Myocyte (in vitro differentiated cells): ENCODE results near the gene AKIRIN1. TPM values are rescaled to one million over a fixed set of nuclear protein-coding genes. Genes with fewer than 3 reads are reported as not detected.
A peak's percentile ranks its signal among the peaks of the same experiment; 100 is the strongest.
"Not testable (repeated sequence)": the region's sequence is repeated elsewhere in the genome, so short reads cannot be mapped to it uniquely, and the experiment has no call there.

Source experiments
- DNase-seq: peaks from one replicate; pipeline ENCODE4 v3.0.0-alpha.2; 2012; ENCODE audit warnings: low read depth
- total RNA-seq: library from RNA; depleted of rRNA; stranded (reverse); fragments of >200 nt; gene quantifications from 2 replicates; pipeline ENCODE4 v1.2.3, GENCODE V29; 2014

Gene AKIRIN1
- total RNA-seq, 1 donor from 2014 or later, result 45.9 TPM

DNA sequence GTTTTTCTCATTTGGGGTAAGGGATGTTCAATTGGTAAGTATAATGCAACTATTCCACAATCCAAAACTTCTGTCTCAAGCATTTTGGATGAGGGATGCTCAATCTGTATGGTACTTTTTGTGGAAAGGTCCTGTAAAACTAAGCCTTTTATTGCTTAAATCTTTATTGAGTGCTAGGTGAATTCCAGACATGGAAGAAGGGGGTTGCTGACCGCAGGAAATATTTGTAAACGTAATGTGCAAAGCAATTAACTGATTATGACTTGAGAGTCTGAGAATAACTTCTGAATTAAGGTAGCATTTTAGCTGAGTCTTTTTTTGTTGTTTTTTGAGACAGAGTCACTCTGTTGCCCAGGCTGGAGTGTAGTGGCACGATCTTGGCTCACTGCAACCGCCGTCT lies 3.1 kb downstream of the AKIRIN1 start:
- no peak for DNase-seq

DNA sequence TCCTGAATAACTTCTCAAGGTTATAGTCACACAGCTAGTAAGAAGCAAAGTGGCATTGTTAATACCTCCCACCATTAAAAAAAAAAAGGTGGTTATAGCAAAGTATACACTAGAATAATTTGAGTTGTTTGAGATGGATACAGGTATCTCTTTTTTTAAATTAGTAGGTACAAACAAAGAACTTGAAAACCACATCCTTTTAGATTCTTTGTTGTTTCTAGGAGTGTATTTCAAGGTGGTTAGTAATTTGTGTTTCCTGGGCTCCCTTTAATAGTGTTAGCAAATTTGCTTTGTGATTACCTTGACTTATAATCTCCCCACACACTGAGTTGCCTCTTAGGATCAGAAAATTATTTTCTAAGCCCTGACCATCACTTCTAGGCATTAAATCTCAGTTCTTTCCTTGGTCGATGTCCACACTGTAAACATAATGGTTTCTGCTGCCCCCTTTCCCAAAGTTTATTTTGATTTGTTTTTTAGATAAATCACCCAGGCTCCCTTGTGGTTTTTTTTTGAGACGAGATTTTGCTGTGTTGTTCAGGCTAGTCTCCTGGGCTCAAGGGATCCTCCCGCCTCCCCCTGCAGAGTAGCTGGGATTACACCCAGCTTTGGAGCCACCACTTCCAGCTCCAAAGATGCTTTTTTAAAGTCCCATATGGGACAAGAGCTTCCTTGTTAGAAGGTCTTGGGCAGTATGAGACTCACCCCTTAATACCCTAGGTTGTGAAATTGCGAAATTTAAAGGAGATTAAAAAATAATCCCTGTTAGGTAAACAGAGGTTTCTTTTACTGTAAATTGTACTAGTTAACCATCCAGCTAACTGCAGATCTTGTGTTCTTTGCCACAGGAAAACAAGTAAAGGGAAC lies 6.2 kb downstream of the AKIRIN1 start:
- DNase-seq, result no peak

DNA sequence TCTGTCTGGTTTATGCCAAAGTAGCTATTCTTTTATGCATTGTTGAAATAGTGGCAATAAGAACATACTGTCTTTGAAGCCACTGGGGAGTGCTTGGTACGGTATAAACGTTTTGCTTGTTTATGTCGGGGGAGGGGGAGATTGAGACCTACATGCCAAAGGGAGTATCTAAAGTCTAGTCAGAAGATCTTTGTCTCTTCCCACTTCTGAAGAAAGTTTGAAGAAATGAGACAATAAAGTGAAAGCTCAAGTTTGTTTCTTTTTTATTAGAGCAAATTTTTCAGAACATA lies 6.8 kb downstream of the AKIRIN1 start:
- no peak for DNase-seq

DNA sequence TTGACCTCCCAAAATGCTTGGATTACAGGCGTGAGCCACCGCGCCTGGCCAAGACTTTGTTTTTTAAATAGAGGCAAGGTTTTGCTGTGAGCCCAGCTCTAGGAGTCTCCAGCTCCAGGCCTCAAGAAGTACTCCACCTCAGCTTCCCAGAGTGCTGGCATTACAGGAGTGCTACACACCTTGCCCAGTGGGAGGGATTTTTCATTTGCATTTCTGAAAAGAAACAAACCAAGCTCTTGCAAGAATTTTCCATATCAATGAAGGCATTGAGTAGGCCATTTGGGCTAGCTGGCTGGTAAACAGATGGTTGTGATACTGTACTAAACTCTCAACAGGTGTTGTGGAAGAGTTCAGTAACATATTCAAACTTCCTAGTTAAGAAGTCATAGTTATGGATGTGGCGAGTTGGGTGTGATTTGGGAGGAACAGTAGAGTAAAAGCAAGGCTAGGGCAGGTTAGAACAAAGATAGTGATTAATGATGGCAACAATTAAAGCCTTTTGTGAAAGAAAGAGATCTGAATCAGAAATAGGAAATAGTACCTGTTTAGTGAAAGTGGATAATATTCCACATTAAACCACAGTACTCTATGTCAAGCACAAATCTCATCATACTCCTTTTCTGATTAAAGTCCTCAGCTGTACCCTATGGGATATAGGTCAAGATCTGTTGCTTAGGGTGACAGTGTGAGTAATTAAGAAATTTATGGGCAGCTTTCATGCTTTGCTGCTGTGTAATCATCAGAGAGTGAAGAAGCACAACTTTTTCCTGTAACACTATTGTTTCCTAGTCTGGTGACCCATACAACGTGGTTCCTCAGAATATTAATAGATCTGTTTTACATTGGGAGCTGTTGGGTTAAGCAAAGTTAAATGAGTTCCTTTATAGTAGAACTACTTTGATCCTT lies 10.7 kb downstream of the AKIRIN1 start:
- no peak for DNase-seq

DNA sequence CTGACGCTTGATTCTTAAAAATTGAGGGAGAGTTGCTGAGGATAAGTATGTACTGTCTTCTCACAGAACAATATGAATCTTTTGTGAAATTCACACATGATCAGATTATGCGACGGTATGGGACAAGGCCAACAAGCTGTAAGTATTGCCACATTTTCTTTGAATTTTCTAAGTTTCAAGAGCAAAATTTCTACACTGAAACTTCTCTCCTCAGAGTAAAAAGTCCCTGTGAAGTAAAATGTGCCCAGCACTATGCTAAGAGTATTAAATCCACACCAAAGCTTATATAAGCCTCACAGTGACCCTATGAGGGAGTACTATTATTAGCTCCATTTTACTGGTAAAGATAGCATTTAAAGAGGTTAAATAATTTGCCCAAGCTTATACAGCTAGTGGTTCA lies 12.2 kb downstream of the AKIRIN1 start:
- no peak for DNase-seq

DNA sequence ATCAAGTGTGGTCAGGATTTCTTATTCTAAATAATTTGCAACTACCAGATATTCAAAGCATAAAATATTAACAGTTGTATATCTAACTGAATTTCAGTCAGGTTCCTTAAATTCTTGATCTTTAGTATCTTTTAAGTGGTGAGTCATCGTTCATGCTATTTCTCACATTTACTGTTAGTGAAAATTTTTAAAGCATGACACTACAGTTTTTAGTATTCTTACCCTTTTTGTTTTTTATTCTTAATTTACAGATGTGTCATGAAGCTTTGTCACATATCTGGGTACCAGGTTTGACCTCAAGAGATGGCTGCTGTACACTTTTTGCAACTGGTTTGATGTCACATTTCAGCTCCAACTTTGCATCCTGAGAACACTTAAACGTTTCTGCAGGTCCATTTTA lies 12.7 kb downstream of the AKIRIN1 start:
- no peak for DNase-seq

DNA sequence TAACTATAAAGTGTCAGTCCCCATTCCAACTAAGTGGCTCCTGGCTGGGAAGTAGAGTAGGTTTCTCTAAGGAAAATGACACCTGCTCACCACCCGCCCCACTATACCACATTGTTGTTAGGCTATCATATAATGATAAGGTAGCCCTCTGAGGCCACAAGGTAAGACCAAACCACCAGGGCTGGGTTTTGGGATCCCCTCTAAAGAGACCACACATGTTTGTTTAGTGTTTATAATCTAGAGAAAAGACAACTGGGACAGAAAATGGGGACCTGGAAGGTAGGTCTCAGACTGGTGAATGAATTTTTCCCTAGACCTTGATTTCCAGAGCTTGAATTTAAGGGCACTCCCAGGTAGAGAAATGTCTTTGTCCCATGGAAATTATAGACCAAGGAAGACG lies 15.2 kb downstream of the AKIRIN1 start:
- no peak for DNase-seq

DNA sequence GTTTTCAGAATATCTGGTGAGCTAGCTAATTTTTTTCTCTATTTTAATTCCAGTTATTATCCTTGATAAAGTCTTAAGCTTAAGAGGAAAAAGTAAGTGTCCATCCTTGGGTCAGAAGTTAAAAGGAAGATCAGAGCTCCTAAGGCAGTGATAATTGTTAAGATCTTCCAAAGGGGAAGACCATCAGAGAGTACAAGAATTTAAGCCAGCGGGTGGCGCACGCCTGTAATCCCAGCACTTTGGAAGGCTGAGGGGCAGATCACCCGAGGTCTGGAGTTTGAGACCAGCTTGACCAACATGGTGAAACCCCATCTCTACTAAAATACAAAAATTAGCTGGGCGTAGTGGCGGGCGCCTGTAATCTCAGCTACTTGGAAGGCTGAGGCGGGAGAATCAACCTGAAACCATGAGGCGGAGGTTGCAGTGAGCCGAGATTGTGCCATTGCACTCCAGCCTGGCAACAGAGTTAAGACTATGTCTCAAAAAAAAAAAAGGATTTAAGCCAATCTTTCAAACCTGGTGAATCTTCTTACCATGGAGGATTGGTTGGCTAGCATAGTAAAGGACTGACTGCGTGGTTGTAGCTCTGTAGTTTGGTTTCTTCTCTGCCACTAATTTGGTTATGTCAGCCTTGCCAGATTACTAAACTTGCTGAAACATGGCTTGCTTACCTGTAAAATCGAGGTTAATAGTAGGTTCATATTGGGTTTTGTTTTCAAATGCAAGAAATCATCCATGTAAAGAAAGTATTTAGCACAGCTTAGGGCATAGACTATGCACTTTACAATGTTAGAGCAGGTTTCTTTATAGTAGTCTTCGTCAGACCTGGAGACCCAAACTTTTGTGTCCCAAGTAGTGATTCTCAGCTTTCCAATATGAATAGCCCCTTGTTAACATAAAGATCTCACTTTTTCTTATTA lies 15.9 kb downstream of the AKIRIN1 start:
- no peak for DNase-seq

DNA sequence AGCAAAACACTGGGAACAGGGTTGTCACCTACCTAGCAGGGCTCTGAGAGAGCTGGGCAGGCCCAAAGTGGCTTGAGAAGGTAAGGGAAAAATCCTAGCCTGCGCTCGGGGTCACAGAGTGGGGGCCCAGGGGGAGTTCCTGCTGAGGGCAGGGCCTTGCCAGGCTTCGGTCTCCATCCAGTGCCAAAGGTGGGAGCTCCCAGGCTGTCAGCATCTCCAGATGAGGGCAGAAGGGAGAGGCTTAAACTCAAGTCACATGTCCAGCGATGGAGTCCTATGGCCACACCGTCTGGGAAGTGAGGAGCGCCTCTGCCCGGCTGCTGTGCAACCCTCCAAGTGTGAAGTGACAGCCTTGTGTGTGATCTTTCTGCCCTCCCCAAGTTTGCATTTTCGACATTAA lies 23.9 kb downstream of the AKIRIN1 start:
- not testable (repeated sequence) for DNase-seq

DNA sequence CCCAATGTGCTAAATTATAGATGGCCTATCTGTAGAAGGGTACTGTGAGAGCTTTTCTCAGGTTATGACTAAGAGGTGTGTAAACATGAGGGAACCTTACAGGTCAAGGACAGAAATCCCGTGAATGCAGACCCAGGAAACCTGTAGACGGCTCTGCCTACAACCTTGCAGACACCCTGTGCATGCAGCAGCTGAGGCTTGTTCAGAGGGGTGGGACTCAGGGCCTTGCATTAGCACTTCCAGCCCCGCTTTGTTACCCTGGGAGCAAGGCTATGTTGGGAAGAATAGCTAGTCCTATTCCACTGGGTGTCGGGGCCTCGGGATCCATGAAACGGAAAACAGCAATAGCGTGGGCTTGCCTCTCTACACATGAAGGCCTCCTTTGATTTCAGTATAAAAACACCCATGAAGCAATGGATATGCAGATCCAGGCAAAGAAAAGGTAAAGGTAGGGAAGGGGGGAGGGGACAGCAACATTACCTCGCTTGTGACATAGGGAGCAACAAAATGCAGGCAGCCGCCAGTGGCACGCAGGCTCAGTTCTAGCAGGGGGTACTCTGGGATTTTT lies 25.6 kb downstream of the AKIRIN1 start:
- no peak for DNase-seq

DNA sequence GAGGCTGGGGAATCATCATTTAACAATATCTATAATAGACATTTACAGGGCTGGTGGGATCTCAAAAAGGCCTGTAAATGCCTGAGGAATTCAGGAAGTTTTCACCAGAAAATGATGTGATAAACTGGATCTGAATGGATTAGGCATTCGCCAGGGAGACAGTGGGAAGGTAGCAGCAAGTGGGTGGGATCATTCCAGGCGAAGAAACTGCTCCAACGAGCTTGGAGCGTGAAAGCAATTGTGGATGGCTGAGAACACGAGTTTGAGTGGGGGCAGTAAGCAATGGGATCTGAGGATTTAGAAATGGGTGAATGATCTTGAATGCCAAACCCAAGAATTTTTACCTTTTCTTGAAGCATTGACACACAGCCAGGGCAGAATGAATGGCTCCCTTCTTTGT lies 26.2 kb downstream of the AKIRIN1 start:
- DNase-seq, result no peak

DNA sequence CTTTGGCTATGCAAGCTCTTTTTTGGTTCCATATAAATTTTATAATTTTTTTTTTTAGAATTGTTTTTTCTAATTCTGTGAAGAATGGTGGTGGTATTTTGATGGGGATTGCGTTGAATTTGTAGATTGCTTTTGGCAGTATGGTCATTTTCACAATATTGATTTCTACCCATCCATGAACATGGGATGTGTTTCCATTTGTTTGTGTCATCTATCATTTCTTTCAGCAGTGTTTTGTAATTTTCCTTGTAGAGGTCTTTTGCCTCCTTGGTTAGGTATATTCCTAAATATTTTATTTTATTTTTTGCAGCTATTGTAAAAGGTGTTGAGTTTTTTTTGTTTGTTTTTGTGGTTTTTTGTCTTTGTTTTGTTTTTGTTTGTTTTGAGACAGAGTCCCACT lies 29.4 kb downstream of the AKIRIN1 start:
- DNase-seq, result not testable (repeated sequence)

DNA sequence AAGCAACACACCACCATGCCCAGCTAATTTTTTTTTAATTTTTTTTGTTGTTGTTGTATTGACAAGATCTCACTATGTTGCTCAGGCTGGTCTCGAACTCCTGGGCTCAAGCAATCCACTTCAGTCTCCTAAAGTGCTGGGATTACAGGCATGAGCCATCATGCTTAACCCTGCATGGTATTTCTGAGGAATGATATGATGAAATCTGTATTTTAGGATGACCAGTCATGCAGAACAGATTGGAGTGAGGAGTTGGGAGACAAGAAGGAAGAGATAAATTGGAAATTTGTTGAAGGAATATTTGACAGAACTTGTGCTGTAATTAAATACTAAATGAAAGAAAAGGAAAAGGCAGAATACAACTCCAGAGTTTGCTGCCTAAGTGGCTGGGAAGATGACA lies 30.4 kb downstream of the AKIRIN1 start:
- DNase-seq, result no peak

DNA sequence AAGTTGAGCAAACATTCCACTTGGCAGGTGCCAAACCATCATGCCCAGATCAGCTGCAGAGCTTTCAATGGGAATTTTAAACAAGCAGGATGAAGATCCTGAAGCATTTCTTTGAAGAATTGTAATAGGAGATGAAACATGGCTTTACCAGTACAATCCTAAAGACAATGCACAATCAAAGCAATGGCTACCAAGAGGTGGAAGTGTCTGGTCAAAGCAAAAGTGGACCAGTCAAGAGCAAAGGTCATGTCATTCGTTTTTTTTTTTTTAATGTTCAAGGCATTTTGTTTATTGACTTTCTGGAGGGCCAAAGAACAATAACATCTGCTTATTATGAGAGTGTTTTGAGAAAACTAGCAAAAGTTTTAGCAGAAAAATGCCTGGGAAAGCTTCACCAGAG lies 32.1 kb downstream of the AKIRIN1 start:
- no peak for DNase-seq

DNA sequence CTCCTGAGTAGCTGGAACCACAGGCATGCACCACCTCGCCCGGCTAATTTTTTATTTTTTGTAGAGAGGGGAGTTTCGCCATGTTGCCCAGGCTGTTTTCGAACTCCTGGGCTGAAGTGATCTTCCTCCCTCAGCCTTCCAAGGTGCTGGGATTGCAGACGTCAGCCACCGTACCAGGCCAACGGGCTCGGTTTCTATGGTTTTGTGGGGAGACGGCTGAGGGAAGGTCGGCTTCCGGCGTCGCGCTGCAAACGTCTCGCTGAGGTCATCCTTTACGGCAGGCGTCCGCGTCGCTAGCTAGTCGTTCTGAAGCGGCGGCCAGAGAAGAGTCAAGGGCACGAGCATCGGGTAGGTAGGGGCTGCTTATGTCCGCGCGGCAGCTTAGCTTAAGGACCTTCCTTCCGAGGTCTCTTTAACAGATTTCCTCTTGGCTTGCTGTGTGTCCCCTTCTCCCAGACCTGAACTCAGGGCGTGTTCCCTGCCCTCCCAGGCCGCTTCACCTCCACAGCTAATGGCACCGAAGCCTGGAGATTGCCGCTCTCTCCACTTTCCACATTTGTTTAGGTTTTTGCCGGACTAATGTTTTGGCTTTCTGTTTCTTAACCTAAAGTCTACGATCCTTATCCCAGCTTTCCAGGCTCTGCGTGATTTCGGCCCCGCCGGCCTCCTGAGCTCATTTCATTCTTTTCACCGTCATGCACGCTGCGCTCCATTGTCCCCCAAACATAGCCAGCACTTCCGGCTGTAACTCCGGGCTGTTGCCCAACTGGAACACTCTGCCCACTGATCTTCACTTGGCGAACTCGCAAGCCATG lies 35.2 kb downstream of the AKIRIN1 start, which contains the start of gene NDUFS5:
Gene NDUFS5, plus strand, starts transcription at position 300 of the 815 bp plus-strand sequence. CDS start 2,375 bp downstream, outside the sequence.
- DNase-seq, result peak; percentile 83

DNA sequence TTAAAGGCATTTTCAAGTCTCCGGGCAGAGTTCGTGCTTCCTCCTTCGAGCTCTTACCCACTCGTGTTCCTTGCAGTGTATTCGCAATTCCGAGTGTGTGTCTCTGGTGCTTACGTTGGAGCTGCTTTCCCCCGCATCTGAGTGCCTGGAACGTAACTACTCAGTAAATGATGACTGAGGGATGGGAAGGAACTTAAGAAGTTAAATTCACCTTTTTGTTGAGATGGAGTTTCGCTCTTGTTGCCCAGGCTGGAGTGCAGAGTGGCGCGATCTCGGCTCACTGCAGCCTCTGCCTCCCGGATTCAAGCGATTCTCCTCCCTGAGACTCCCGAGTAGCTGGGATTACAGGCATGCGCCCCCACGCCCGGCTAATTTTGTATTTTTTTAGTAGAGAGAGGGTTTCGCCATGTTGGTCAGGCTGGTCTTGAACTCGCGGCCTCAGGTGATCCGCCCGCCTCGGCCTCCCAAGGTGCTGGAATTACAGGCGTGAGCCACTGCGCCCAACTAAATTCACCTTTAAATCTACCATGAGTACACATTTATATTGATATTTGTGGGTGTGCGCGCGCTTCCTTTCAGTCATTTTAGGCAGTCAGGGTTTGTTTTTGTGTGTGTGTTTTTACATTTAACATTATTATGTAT lies 35.9 kb downstream of the AKIRIN1 start:
- DNase-seq, result no peak

DNA sequence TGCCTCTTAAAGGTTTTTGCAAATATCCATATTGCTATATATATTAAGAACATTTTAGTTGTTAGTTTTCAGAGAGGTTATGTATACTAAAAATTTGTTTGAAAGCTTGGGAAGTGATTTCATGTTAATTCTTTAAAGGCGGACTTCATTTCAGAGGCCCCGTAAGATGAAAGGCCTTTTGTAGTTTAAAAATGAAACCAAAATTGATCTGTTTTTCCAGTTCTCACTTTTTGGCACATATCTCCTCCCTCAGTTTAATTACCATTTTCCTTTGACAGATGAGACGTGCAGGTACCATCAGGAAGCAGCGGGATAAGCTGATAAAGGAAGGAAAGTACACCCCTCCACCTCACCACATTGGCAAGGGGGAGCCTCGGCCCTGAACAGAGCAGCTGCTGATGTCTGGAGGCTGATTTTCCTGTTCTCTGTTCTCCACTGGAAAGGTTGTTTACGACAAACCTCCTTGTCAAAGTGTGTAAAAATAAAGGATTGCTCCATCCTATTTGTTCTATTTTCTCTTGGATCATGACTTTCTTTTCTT lies 43.1 kb downstream of the AKIRIN1 start:
- no peak for DNase-seq

DNA sequence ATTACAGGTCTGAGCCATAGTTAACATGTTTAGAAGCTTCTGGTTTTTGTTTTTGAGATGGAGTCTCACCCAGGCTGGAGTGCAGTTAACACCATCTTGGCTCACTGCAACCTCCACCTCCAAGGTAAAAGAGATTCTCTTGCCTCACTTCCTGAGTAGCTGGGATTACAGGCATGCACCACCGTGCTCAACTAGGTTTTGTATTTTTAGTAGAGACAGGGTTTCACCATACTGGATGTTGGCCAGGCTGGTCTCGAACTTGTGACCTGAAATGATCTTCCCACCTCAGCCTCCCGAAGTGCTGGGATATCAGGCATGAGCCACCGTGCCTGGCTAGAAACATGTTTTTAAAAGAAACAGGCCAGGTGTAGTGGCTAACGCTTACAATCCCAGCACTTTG lies 45.6 kb downstream of the AKIRIN1 start:
- no peak for DNase-seq

DNA sequence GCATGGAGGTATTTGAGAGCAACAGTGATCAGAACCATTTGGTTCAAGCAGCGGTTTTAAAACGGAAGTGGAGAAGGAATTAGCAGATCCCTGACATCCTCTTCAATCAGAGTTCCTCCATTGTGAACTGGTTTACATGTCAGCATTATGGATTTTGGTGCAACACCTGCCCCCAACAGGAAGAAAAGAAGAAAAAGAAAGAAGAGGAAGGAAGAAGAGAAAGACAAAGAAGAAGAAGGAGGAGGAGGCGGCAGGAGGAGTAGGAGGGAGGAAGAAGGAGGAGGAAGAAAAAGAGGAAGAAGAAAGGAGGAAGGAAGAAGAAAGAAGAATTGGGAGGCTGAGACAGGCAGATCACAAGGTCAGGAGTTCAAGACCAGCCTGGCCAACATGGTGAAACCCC lies 52.4 kb downstream of the AKIRIN1 start:
- no peak for DNase-seq
